GM19239 (cell line): ENCODE measurements around the gene UTS2R.
A peak's percentile ranks its signal among the peaks of the same experiment; 100 is the strongest.
"Not testable (repeated sequence)": the region's sequence is repeated elsewhere in the genome, so short reads cannot be mapped to it uniquely, and the experiment has no call there.

ENCODE experiments used
- DNase-seq: peaks from one replicate; pipeline ENCODE4 v3.0.0; 2011; ENCODE audit warnings: low spot score; ENCODE audit not compliant: insufficient read length
- FAIRE-seq: peaks from 2 replicates; lab custom pipeline; 2011; peaks lifted over from hg19 to GRCh38; lab: Jason Lieb, UNC

The UTS2R gene

GRCh38 chr17:82400830-82401229, 29.3 kb downstream of the UTS2R start:
- FAIRE-seq (peak; percentile 91), DNase-seq (peak; percentile 92)

GRCh38 chr17:82402865-82403264, 31.3 kb downstream of the UTS2R start:
- DNase-seq (peak; percentile 91), FAIRE-seq (peak; percentile 100)

- no peak for DNase-seq
- FAIRE-seq, result no peak
Measured at GRCh38 chr17:82403662-82404660, 32.4 kb downstream of the UTS2R start.

- no peak for DNase-seq
- FAIRE-seq, result no peak
Measured at GRCh38 chr17:82405051-82405450, 33.5 kb downstream of the UTS2R start.

- no peak for FAIRE-seq
- no peak for DNase-seq
Measured at GRCh38 chr17:82406131-82406671, 34.6 kb downstream of the UTS2R start.

GRCh38 chr17:82407255-82407654, 35.7 kb downstream of the UTS2R start:
- DNase-seq, result no peak
- no peak for FAIRE-seq

GRCh38 chr17:82408288-82408937, 36.8 kb downstream of the UTS2R start:
- DNase-seq (no peak), FAIRE-seq (no peak)

GRCh38 chr17:82408938-82409318, 37.4 kb downstream of the UTS2R start:
- DNase-seq (no peak), FAIRE-seq (no peak)

- no peak for FAIRE-seq
Measured at GRCh38 chr17:82410014-82410716, 38.6 kb downstream of the UTS2R start.

GRCh38 chr17:82411396-82412053, 40.0 kb downstream of the UTS2R start:
- FAIRE-seq, result no peak
- DNase-seq, result no peak

More at GRCh38 chr17:82410014-82410716, 38.6 kb downstream of the UTS2R start:
- no peak for DNase-seq

GRCh38 chr17:82412081-82412480, 40.5 kb downstream of the UTS2R start:
- DNase-seq, FAIRE-seq: not testable (repeated sequence)

GRCh38 chr17:82412535-82413520, 41.3 kb downstream of the UTS2R start:
- no peak for FAIRE-seq
- no peak for DNase-seq

- DNase-seq, result peak; percentile 70
- peak; percentile 82 for FAIRE-seq
Measured at GRCh38 chr17:82414548-82415281, 43.1 kb downstream of the UTS2R start.

- FAIRE-seq (no peak), DNase-seq (no peak)
Measured at GRCh38 chr17:82415336-82415735, 43.8 kb downstream of the UTS2R start.

GRCh38 chr17:82415786-82416185, 44.2 kb downstream of the UTS2R start:
- no peak for DNase-seq
- no peak for FAIRE-seq

- no peak for FAIRE-seq
- no peak for DNase-seq
Measured at GRCh38 chr17:82416264-82416663, 44.7 kb downstream of the UTS2R start.

GRCh38 chr17:82416771-82417170, 45.2 kb downstream of the UTS2R start:
- DNase-seq (no peak), FAIRE-seq (no peak)
